ENCODE results near the gene BTNL2. TPM values are rescaled to one million over a fixed set of nuclear protein-coding genes. Genes with fewer than 3 reads are reported as not detected.
"Not testable (repeated sequence)": the region's sequence is repeated elsewhere in the genome, so short reads cannot be mapped to it uniquely, and the experiment has no call there.

The BTNL2 gene
- total RNA-seq, 1 donor from 2014 or later = not detected

GRCh38 chr6:32375739-32376529 lies 31.0 kb downstream of the BTNL2 start:
- Histone ChIP-seq H3K36me3 (ENCODE audit: control insufficient read depth, insufficient read depth, low read length) (no peaks in the 10 kb centered on the region), H3K4me3 (ENCODE audit: low read depth, low read length) (no peak overlapping the region), H3K27me3 (ENCODE audit: control insufficient read depth, insufficient read depth, low read length) (no peaks in the 10 kb centered on the region)
- no peak for TF ChIP-seq CTCF (IDR thresholded peaks at IDR 0.05; ENCODE audit: insufficient read depth, low read length, poor library complexity, severe bottlenecking)
- no peak for DNase-seq (ENCODE audit: low read depth)

- TF ChIP-seq CTCF (IDR thresholded peaks at IDR 0.05; ENCODE audit: insufficient read depth, low read length, poor library complexity, severe bottlenecking) = no peak
- no peaks in the 10 kb centered on the region for H3K27me3 ChIP-seq (ENCODE audit: control insufficient read depth, insufficient read depth, low read length)
- H3K36me3 ChIP-seq (ENCODE audit: control insufficient read depth, insufficient read depth, low read length) = no peaks in the 10 kb centered on the region
- DNase-seq (ENCODE audit: low read depth) = no peak
- no peak within 1 kb of the TSS for H3K4me3 ChIP-seq (ENCODE audit: low read depth, low read length)
Measured at GRCh38 chr6:32371803-32372202, 35.2 kb downstream of the BTNL2 start, which contains the start of gene TSBP1. TSBP1 (minus strand) TSS chr6:32371903; CDS start chr6:32371706, 197 bp downstream.

GRCh38 chr6:32371229-32371628 lies 35.8 kb downstream of the BTNL2 start:
- Histone ChIP-seq H3K27me3 (ENCODE audit: control insufficient read depth, insufficient read depth, low read length) (no peaks in the 10 kb centered on the region), H3K36me3 (ENCODE audit: control insufficient read depth, insufficient read depth, low read length) (no peaks in the 10 kb centered on the region), H3K4me3 (ENCODE audit: low read depth, low read length) (no peak overlapping the region)
- DNase-seq (ENCODE audit: low read depth) = no peak
- no peak for TF ChIP-seq CTCF (IDR thresholded peaks at IDR 0.05; ENCODE audit: insufficient read depth, low read length, poor library complexity, severe bottlenecking)

GRCh38 chr6:32370505-32370904 lies 36.5 kb downstream of the BTNL2 start:
- TF ChIP-seq CTCF (IDR thresholded peaks at IDR 0.05; ENCODE audit: insufficient read depth, low read length, poor library complexity, severe bottlenecking) = no peak
- H3K4me3 ChIP-seq (ENCODE audit: low read depth, low read length) = no peak overlapping the region
- no peaks in the 10 kb centered on the region for H3K36me3 ChIP-seq (ENCODE audit: control insufficient read depth, insufficient read depth, low read length)
- DNase-seq (ENCODE audit: low read depth) = no peak
- H3K27me3 ChIP-seq (ENCODE audit: control insufficient read depth, insufficient read depth, low read length) = no peaks in the 10 kb centered on the region

- H3K4me3 ChIP-seq (ENCODE audit: low read depth, low read length) = no peak overlapping the region
- no peaks in the 10 kb centered on the region for H3K27me3 ChIP-seq (ENCODE audit: control insufficient read depth, insufficient read depth, low read length)
- H3K36me3 ChIP-seq (ENCODE audit: control insufficient read depth, insufficient read depth, low read length) = no peaks in the 10 kb centered on the region
- TF ChIP-seq CTCF (IDR thresholded peaks at IDR 0.05; ENCODE audit: insufficient read depth, low read length, poor library complexity, severe bottlenecking) = no peak
- peak; percentile 75 for DNase-seq (ENCODE audit: low read depth)
Measured at GRCh38 chr6:32369660-32370059, 37.3 kb downstream of the BTNL2 start.

- no peak for DNase-seq (ENCODE audit: low read depth)
- TF ChIP-seq CTCF (IDR thresholded peaks at IDR 0.05; ENCODE audit: insufficient read depth, low read length, poor library complexity, severe bottlenecking) = no peak
- Histone ChIP-seq H3K4me3 (ENCODE audit: low read depth, low read length) (no peak overlapping the region), H3K36me3 (ENCODE audit: control insufficient read depth, insufficient read depth, low read length) (no peaks in the 10 kb centered on the region), H3K27me3 (ENCODE audit: control insufficient read depth, insufficient read depth, low read length) (no peaks in the 10 kb centered on the region)
Measured at GRCh38 chr6:32367644-32368043, 39.3 kb downstream of the BTNL2 start.

GRCh38 chr6:32359225-32359624 lies 47.8 kb downstream of the BTNL2 start:
- not testable (repeated sequence) for H3K4me3 ChIP-seq (ENCODE audit: low read depth, low read length); H3K36me3 ChIP-seq (ENCODE audit: control insufficient read depth, insufficient read depth, low read length); DNase-seq (ENCODE audit: low read depth); H3K27me3 ChIP-seq (ENCODE audit: control insufficient read depth, insufficient read depth, low read length)

- not testable (repeated sequence) for DNase-seq (ENCODE audit: low read depth); H3K36me3 ChIP-seq (ENCODE audit: control insufficient read depth, insufficient read depth, low read length); H3K4me3 ChIP-seq (ENCODE audit: low read depth, low read length); H3K27me3 ChIP-seq (ENCODE audit: control insufficient read depth, insufficient read depth, low read length)
Measured at GRCh38 chr6:32358548-32358947, 48.4 kb downstream of the BTNL2 start.
